ENCODE data around the gene MYH3.

The MYH3 gene

GRCh38 chr17:10610884-10611283 is 46.2 kb downstream of the MYH3 start:
- no peak overlapping the region for H3K4me3 ChIP-seq (ENCODE audit: low read length)
- H3K4me1 ChIP-seq (ENCODE audit: control insufficient read depth, low read depth, low read length): no peaks in the 10 kb centered on the region
- no peaks in the 10 kb centered on the region for H3K36me3 ChIP-seq (ENCODE audit: control insufficient read depth, low read depth, low read length)
- H3K9me3 ChIP-seq (ENCODE audit: control insufficient read depth, low read depth, low read length): no peaks in the 10 kb centered on the region
- H3K27me3 ChIP-seq (ENCODE audit: control insufficient read depth, insufficient read depth, low read length): no peaks in the 10 kb centered on the region
- no peak overlapping the region for H3K27ac ChIP-seq (ENCODE audit: low read length)
- H3K9ac ChIP-seq (ENCODE audit: low read length): no peak overlapping the region

DNA sequence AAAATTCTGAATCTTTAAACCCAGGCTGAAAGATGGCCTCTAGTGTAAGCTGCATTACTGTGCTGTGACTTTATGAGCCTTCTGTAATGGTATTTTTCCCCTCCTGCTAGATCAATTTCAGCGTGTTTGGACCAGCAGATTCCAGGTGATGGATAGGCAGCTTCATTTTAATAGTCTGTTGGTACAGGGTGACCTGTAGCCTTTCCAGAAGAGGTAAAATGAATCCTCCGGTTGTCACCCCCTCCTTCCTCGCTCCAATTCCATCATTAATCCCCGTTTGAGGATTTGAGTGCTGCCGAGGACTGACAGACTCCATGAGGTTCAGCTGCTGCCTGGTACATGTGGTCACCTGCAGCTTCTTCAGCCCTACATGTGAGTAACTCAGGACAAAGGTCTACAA is 48.9 kb downstream of the MYH3 start:
- Histone ChIP-seq H3K4me3 (ENCODE audit: low read length) (no peak overlapping the region), H3K4me1 (ENCODE audit: control insufficient read depth, low read depth, low read length) (no peaks in the 10 kb centered on the region), H3K36me3 (ENCODE audit: control insufficient read depth, low read depth, low read length) (no peaks in the 10 kb centered on the region), H3K9ac (ENCODE audit: low read length) (no peak overlapping the region), H3K27ac (ENCODE audit: low read length) (no peak overlapping the region), H3K27me3 (ENCODE audit: control insufficient read depth, insufficient read depth, low read length) (no peaks in the 10 kb centered on the region), H3K9me3 (ENCODE audit: control insufficient read depth, low read depth, low read length) (no peaks in the 10 kb centered on the region)

GRCh38 chr17:10606110-10606509 is 51.0 kb downstream of the MYH3 start:
- Histone ChIP-seq H3K4me3 (ENCODE audit: low read length) (no peak overlapping the region), H3K27me3 (ENCODE audit: control insufficient read depth, insufficient read depth, low read length) (no peaks in the 10 kb centered on the region), H3K4me1 (ENCODE audit: control insufficient read depth, low read depth, low read length) (no peaks in the 10 kb centered on the region), H3K9ac (ENCODE audit: low read length) (no peak overlapping the region), H3K36me3 (ENCODE audit: control insufficient read depth, low read depth, low read length) (no peaks in the 10 kb centered on the region), H3K27ac (ENCODE audit: low read length) (no peak overlapping the region), H3K9me3 (ENCODE audit: control insufficient read depth, low read depth, low read length) (no peaks in the 10 kb centered on the region)

GRCh38 chr17:10605221-10605783 is 51.8 kb downstream of the MYH3 start:
- no peak overlapping the region for H3K9ac ChIP-seq (ENCODE audit: low read length)
- H3K9me3 ChIP-seq (ENCODE audit: control insufficient read depth, low read depth, low read length): no peaks in the 10 kb centered on the region
- no peaks in the 10 kb centered on the region for H3K36me3 ChIP-seq (ENCODE audit: control insufficient read depth, low read depth, low read length)
- no peak overlapping the region for H3K4me3 ChIP-seq (ENCODE audit: low read length)
- H3K4me1 ChIP-seq (ENCODE audit: control insufficient read depth, low read depth, low read length): no peaks in the 10 kb centered on the region
- no peak overlapping the region for H3K27ac ChIP-seq (ENCODE audit: low read length)
- no peaks in the 10 kb centered on the region for H3K27me3 ChIP-seq (ENCODE audit: control insufficient read depth, insufficient read depth, low read length)

DNA sequence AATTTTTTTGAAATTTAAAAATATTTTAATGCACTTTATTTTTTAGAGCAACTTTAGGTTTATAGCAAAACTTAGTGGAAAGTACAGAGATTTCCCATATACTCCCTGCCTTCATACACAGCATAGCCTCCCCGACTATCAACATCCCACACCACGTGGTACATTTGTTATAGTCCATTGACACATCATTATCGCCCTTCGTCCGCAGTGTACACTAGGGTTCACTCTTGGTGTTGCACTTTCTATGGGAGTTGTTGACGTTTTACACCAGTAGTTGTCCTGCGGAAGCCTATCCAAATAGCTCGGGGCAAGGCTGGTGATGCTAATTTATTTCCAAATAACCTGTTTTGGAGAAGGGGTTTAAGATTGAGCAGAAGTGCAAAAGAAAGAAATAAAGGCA is 52.6 kb downstream of the MYH3 start:
- Histone ChIP-seq H3K4me3 (ENCODE audit: low read length) (no peak overlapping the region), H3K9me3 (ENCODE audit: control insufficient read depth, low read depth, low read length) (no peaks in the 10 kb centered on the region), H3K27ac (ENCODE audit: low read length) (no peak overlapping the region), H3K27me3 (ENCODE audit: control insufficient read depth, insufficient read depth, low read length) (no peaks in the 10 kb centered on the region), H3K36me3 (ENCODE audit: control insufficient read depth, low read depth, low read length) (no peaks in the 10 kb centered on the region), H3K4me1 (ENCODE audit: control insufficient read depth, low read depth, low read length) (no peaks in the 10 kb centered on the region), H3K9ac (ENCODE audit: low read length) (no peak overlapping the region)

- H3K27ac ChIP-seq (ENCODE audit: low read length): no peak overlapping the region
These were observed 53.2 kb downstream of the MYH3 start for GRCh38 chr17:10603931-10604330.

DNA sequence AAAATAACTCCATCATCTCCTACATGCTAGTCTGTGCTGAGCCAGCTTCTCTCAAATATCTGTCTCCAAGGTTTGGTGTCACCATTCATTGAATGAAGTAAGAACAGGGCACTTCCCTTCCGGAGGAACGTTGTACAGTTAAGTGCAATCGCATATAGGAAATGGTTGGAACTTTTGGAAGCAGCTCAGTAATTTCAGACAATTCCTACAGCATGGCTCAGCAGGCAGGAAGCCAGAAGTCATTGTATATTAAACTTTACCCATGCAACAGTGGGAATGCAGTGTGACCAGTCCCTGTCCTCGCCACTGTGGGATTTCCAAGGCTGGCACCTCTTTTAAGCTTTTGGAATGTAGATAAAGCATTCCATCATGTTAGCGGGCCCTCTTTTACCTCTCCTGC is 56.5 kb downstream of the MYH3 start:
- H3K27ac ChIP-seq (ENCODE audit: low read length): no peak overlapping the region
- H3K9ac ChIP-seq (ENCODE audit: low read length): no peak overlapping the region
- no peaks in the 10 kb centered on the region for H3K36me3 ChIP-seq (ENCODE audit: control insufficient read depth, low read depth, low read length)
- H3K4me1 ChIP-seq (ENCODE audit: control insufficient read depth, low read depth, low read length): no peaks in the 10 kb centered on the region
- no peaks in the 10 kb centered on the region for H3K27me3 ChIP-seq (ENCODE audit: control insufficient read depth, insufficient read depth, low read length)
- H3K4me3 ChIP-seq (ENCODE audit: low read length): no peak overlapping the region
- no peaks in the 10 kb centered on the region for H3K9me3 ChIP-seq (ENCODE audit: control insufficient read depth, low read depth, low read length)

More at GRCh38 chr17:10603931-10604330, 53.2 kb downstream of the MYH3 start:
- no peaks in the 10 kb centered on the region for H3K4me1 ChIP-seq (ENCODE audit: control insufficient read depth, low read depth, low read length)
- H3K9me3 ChIP-seq (ENCODE audit: control insufficient read depth, low read depth, low read length): no peaks in the 10 kb centered on the region
- no peaks in the 10 kb centered on the region for H3K36me3 ChIP-seq (ENCODE audit: control insufficient read depth, low read depth, low read length)
- H3K9ac ChIP-seq (ENCODE audit: low read length): no peak overlapping the region
- no peak overlapping the region for H3K4me3 ChIP-seq (ENCODE audit: low read length)
- H3K27me3 ChIP-seq (ENCODE audit: control insufficient read depth, insufficient read depth, low read length): no peaks in the 10 kb centered on the region

DNA sequence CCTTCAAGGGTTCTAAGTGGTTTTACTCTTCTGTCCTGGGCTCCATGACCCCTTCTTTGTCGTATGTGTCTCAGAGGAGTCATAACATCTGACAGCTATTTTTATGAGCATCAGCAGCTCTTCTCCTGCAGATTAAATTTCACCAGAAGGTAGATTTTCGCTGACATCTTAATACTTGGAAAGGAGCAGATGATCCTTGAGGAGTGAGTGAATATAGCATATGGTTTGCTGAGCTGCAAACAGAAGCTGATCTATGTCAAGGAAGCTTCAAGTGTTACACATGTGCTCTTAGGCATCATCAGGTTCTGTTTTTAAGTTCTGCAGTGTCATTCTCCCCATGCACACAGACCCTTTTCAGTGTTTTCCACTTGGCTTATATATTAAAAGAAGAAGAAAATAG is 58.5 kb downstream of the MYH3 start:
- Histone ChIP-seq H3K27me3 (ENCODE audit: control insufficient read depth, insufficient read depth, low read length) (no peaks in the 10 kb centered on the region), H3K27ac (ENCODE audit: low read length) (no peak overlapping the region), H3K9ac (ENCODE audit: low read length) (no peak overlapping the region), H3K4me1 (ENCODE audit: control insufficient read depth, low read depth, low read length) (no peaks in the 10 kb centered on the region), H3K36me3 (ENCODE audit: control insufficient read depth, low read depth, low read length) (no peaks in the 10 kb centered on the region), H3K9me3 (ENCODE audit: control insufficient read depth, low read depth, low read length) (no peaks in the 10 kb centered on the region), H3K4me3 (ENCODE audit: low read length) (no peak overlapping the region)

- no peak overlapping the region for H3K4me3 ChIP-seq (ENCODE audit: low read length)
- H3K9ac ChIP-seq (ENCODE audit: low read length): no peak overlapping the region
- no peaks in the 10 kb centered on the region for H3K4me1 ChIP-seq (ENCODE audit: control insufficient read depth, low read depth, low read length)
- no peaks in the 10 kb centered on the region for H3K9me3 ChIP-seq (ENCODE audit: control insufficient read depth, low read depth, low read length)
- H3K27me3 ChIP-seq (ENCODE audit: control insufficient read depth, insufficient read depth, low read length): no peaks in the 10 kb centered on the region
- H3K36me3 ChIP-seq (ENCODE audit: control insufficient read depth, low read depth, low read length): no peaks in the 10 kb centered on the region
- no peak overlapping the region for H3K27ac ChIP-seq (ENCODE audit: low read length)
These were observed 67.5 kb downstream of the MYH3 start for GRCh38 chr17:10589553-10590145.

GRCh38 chr17:10585529-10585928 is 71.6 kb downstream of the MYH3 start:
- Histone ChIP-seq H3K27ac (ENCODE audit: low read length) (no peak overlapping the region), H3K9ac (ENCODE audit: low read length) (no peak overlapping the region), H3K4me3 (ENCODE audit: low read length) (no peak overlapping the region), H3K4me1 (ENCODE audit: control insufficient read depth, low read depth, low read length) (no peaks in the 10 kb centered on the region), H3K27me3 (ENCODE audit: control insufficient read depth, insufficient read depth, low read length) (no peaks in the 10 kb centered on the region), H3K9me3 (ENCODE audit: control insufficient read depth, low read depth, low read length) (no peaks in the 10 kb centered on the region), H3K36me3 (ENCODE audit: control insufficient read depth, low read depth, low read length) (no peaks in the 10 kb centered on the region)

- Histone ChIP-seq H3K27me3 (ENCODE audit: control insufficient read depth, insufficient read depth, low read length) (no peaks in the 10 kb centered on the region), H3K36me3 (ENCODE audit: control insufficient read depth, low read depth, low read length) (no peaks in the 10 kb centered on the region), H3K9ac (ENCODE audit: low read length) (no peak overlapping the region), H3K4me1 (ENCODE audit: control insufficient read depth, low read depth, low read length) (no peaks in the 10 kb centered on the region), H3K27ac (ENCODE audit: low read length) (no peak overlapping the region), H3K4me3 (ENCODE audit: low read length) (no peak overlapping the region), H3K9me3 (ENCODE audit: control insufficient read depth, low read depth, low read length) (no peaks in the 10 kb centered on the region)
These were observed 73.3 kb downstream of the MYH3 start for GRCh38 chr17:10583834-10584233.

DNA sequence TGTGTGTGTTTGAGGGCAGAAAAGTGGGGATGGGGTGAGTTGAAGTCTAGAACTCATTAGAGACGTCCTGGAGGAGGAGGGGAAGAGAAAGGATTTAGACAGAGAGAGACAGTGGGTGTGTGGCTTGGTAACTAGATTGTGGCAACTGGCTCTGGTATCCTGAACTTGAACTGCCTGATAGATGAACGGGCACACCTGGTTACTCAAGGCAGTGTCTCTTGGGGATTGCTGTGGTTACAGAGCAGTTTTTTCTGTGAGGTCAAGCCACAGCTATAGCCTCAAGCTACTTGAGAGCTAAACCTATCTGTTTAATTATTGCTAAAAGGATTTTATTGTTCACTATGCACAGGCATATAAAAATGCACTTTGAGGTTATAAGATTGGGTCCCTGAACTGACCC is 77.8 kb downstream of the MYH3 start:
- Histone ChIP-seq H3K9ac (ENCODE audit: low read length) (no peak overlapping the region), H3K36me3 (ENCODE audit: control insufficient read depth, low read depth, low read length) (no peaks in the 10 kb centered on the region), H3K27ac (ENCODE audit: low read length) (no peak overlapping the region), H3K4me1 (ENCODE audit: control insufficient read depth, low read depth, low read length) (no peaks in the 10 kb centered on the region), H3K9me3 (ENCODE audit: control insufficient read depth, low read depth, low read length) (no peaks in the 10 kb centered on the region), H3K4me3 (ENCODE audit: low read length) (no peak overlapping the region), H3K27me3 (ENCODE audit: control insufficient read depth, insufficient read depth, low read length) (no peaks in the 10 kb centered on the region)
